NCI-H1048 (cell line): ENCODE results near the gene PPP4R1.

Source experiments
- DNase-seq: peaks from one replicate; lab custom pipeline; 2025; lab: John Stamatoyannopoulos, UW

The PPP4R1 gene

GRCh38 chr18:9545029-9545428, 69.3 kb downstream of the PPP4R1 start:
- DNase-seq = no peak

- no peak for DNase-seq
These were observed 71.4 kb downstream of the PPP4R1 start for GRCh38 chr18:9542924-9543323.

- no peak for DNase-seq
These were observed 74.4 kb downstream of the PPP4R1 start for GRCh38 chr18:9539938-9540337.

GRCh38 chr18:9539283-9539682, 75.1 kb downstream of the PPP4R1 start:
- no peak for DNase-seq

GRCh38 chr18:9537677-9538076, 76.7 kb downstream of the PPP4R1 start:
- peak; percentile 12 for DNase-seq

- DNase-seq = no peak
These were observed 77.8 kb downstream of the PPP4R1 start for GRCh38 chr18:9536354-9537152.

GRCh38 chr18:9535430-9535991, 78.8 kb downstream of the PPP4R1 start:
- no peak for DNase-seq

- no peak for DNase-seq
These were observed 79.5 kb downstream of the PPP4R1 start for GRCh38 chr18:9534844-9535243.

- no peak for DNase-seq
These were observed 82.5 kb downstream of the PPP4R1 start for GRCh38 chr18:9531791-9532410.

- DNase-seq = no peak
These were observed 83.9 kb downstream of the PPP4R1 start for GRCh38 chr18:9530226-9531009.

- no peak for DNase-seq
These were observed 87.9 kb downstream of the PPP4R1 start for GRCh38 chr18:9526458-9526857.

- DNase-seq = no peak
These were observed 91.4 kb downstream of the PPP4R1 start for GRCh38 chr18:9522952-9523351.

- no peak for DNase-seq
These were observed 92.6 kb downstream of the PPP4R1 start for GRCh38 chr18:9521770-9522169.

GRCh38 chr18:9520666-9521065, 93.7 kb downstream of the PPP4R1 start:
- DNase-seq = no peak

- no peak for DNase-seq
These were observed 95.0 kb downstream of the PPP4R1 start for GRCh38 chr18:9519399-9519798.

- no peak for DNase-seq
These were observed 96.5 kb downstream of the PPP4R1 start for GRCh38 chr18:9517869-9518268.

GRCh38 chr18:9516437-9517064, 97.8 kb downstream of the PPP4R1 start:
- peak; percentile 1 for DNase-seq

- DNase-seq = no peak
These were observed 100.3 kb downstream of the PPP4R1 start for GRCh38 chr18:9513971-9514512.

- DNase-seq = no peak
These were observed 105.8 kb downstream of the PPP4R1 start for GRCh38 chr18:9508446-9509025.

- no peak for DNase-seq
These were observed 106.7 kb downstream of the PPP4R1 start for GRCh38 chr18:9507565-9508088.
